HCT116 (cell line): ENCODE measurements around the gene APBA2. TPM values are rescaled to one million over a fixed set of nuclear protein-coding genes. Genes with fewer than 3 reads are reported as not detected.

Source experiments
- ATAC-seq: fragments of 200-7000 bp; cut with Tn5 transposase; 2 replicates; pipeline ENCODE4 v1.9.1; 2020; ENCODE audit warnings: mild to moderate bottlenecking, moderate library complexity
- BruUV-seq: library from RNA; stranded (reverse); fragments of 400-500 nt; replicated peaks from 2 replicates; lab custom pipeline; 2021; lab: Mats Ljungman, UMichigan
- CTCF ChIA-PET: fragments of 300-600 bp; sonication (Branson Sonifier 250); formaldehyde crosslinking; loops from one replicate; lab custom pipeline; 2021; ENCODE audit warnings: antibody characterized with exemption; lab: Charles Lee
- POLR2A ChIA-PET: fragments of 300-600, 350-600 bp; sonication (Branson Sonifier 250); formaldehyde crosslinking; loops from one replicate; lab custom pipeline; 2021; ENCODE audit warnings: antibody characterized with exemption; lab: Charles Lee
- RAD21 ChIA-PET, 2 experiments: fragments of 300-600 bp; sonication (Branson Sonifier 250); formaldehyde crosslinking; loops; one replicate each; lab custom pipeline; 2023; ENCODE audit warnings: low total read pairs in 2 of 2; ENCODE audit not compliant: uncharacterized antibody in 2 of 2, unreplicated experiment in 2 of 2, low non-redundant PET in 1 of 2; lab: Charles Lee
- DNase-seq: peaks from one replicate; pipeline ENCODE4 v3.0.0-alpha.2; 2010; ENCODE audit warnings: low read depth, low spot score
- H2AFZ ChIP-seq: fragments of 200-600 bp; shearing (Covaris generic), sonication (generic); 2 replicates; pipeline ENCODE4 v1.6.1; 2017; ENCODE audit warnings: low read depth, mixed run types, mixed read lengths, antibody characterized with exemption, low read length; ENCODE audit not compliant: poor library complexity, severe bottlenecking
- H3K27ac ChIP-seq: 2 replicates; pipeline ENCODE4 v1.5.1; 2012; ENCODE audit warnings: low read depth, low read length
- H3K27me3 ChIP-seq: fragments of 200-600 bp; sonication (generic); 2 replicates; pipeline ENCODE4 v1.6.1; 2016; ENCODE audit warnings: mixed run types, low read length, mixed read lengths; ENCODE audit not compliant: insufficient read depth
- H3K36me3 ChIP-seq, 2 experiments: fragments of 200-500 bp in 1 of 2; fragments of 200-600 bp in 1 of 2; sonication (Bioruptor generic) in 1 of 2; sonication (generic) in 1 of 2; 2 replicates each; pipeline versions ENCODE4 v1.5.1 to v1.6.1; 2014 to 2016; ENCODE audit warnings: low read length in 2 of 2, inconsistent platforms in 1 of 2, mixed read lengths in 1 of 2, mixed run types in 1 of 2; ENCODE audit not compliant: insufficient read depth in 2 of 2, control insufficient read depth in 1 of 2
- H3K4me1 ChIP-seq, 2 experiments: fragments of 200-600 bp in 1 of 2; sonication (generic) in 1 of 2; 2 replicates each; pipeline versions ENCODE4 v1.5.1 to v1.6.1; 2012 to 2017; ENCODE audit warnings: low read length in 2 of 2, inconsistent platforms in 1 of 2, mild to moderate bottlenecking in 1 of 2, mixed read lengths in 1 of 2, mixed run types in 1 of 2, moderate library complexity in 1 of 2; ENCODE audit not compliant: insufficient read depth in 2 of 2, control insufficient read depth in 1 of 2
- H3K4me2 ChIP-seq: fragments of 200-600 bp; sonication (generic); 2 replicates; pipeline ENCODE4 v1.6.1; 2017; ENCODE audit warnings: mixed run types, low read length, mixed read lengths
- H3K4me3 ChIP-seq, 2 experiments: fragments of 200-600 bp in 1 of 2; sonication (generic) in 1 of 2; replicated peaks in 1 of 2; 2 replicates each; pipeline ENCODE4 v1.5.1; 2011 to 2016; ENCODE audit warnings: low read length in 2 of 2, control low read depth in 1 of 2, low read depth in 1 of 2, mild to moderate bottlenecking in 1 of 2, mixed read lengths in 1 of 2, mixed run types in 1 of 2
- H3K79me2 ChIP-seq: fragments of 200-600 bp; sonication (generic); 2 replicates; pipeline ENCODE4 v1.6.1; 2017; ENCODE audit warnings: mild to moderate bottlenecking, mixed run types, low read length, moderate library complexity, mixed read lengths; ENCODE audit not compliant: insufficient read depth
- H3K9ac ChIP-seq: fragments of 200-600 bp; sonication (generic); 2 replicates; pipeline ENCODE4 v1.6.1; 2016; ENCODE audit warnings: low read length, mixed read lengths
- H3K9me2 ChIP-seq: fragments of 200-600 bp; sonication (generic), shearing (Covaris generic); 2 replicates; pipeline ENCODE4 v1.6.1; 2017; ENCODE audit warnings: mixed run types, mild to moderate bottlenecking, moderate library complexity; ENCODE audit not compliant: insufficient read depth
- H3K9me3 ChIP-seq, 2 experiments: fragments of 200-500 bp in 1 of 2; fragments of 200-600 bp in 1 of 2; sonication (Bioruptor generic) in 1 of 2; sonication (generic) in 1 of 2; 2 replicates each; pipeline ENCODE4 v1.6.1; 2014 to 2017; ENCODE audit warnings: low read length in 2 of 2, mixed read lengths in 2 of 2, inconsistent platforms in 1 of 2, low read depth in 1 of 2, mild to moderate bottlenecking in 1 of 2, mixed run types in 1 of 2, moderate library complexity in 1 of 2; ENCODE audit not compliant: control insufficient read depth in 1 of 2, insufficient read depth in 1 of 2
- H4K20me1 ChIP-seq: fragments of 200-600 bp; sonication (generic), shearing (Covaris generic); 2 replicates; pipeline ENCODE4 v1.6.1; 2017; ENCODE audit warnings: mixed run types, mild to moderate bottlenecking, moderate library complexity; ENCODE audit not compliant: insufficient read depth
- ATF3 ChIP-seq: IDR thresholded peaks from 2 replicates; pipeline ENCODE4 v1.6.1; 2012
- CEBPB ChIP-seq: IDR thresholded peaks from 2 replicates; pipeline ENCODE4 v1.6.1; 2012; ENCODE audit warnings: low read depth
- CTCF ChIP-seq, 3 experiments: fragments of 200-600 bp in 1 of 3; sonication (generic) in 1 of 3; IDR thresholded peaks in 2 of 3; conservative IDR thresholded peaks in 1 of 3; 2 replicates each; pipeline ENCODE4 v1.5.1; 2012 to 2017; ENCODE audit warnings: low read depth in 2 of 3, low read length in 2 of 3, antibody characterized with exemption in 1 of 3, borderline replicate concordance in 1 of 3, control low read depth in 1 of 3, mild to moderate bottlenecking in 1 of 3, mixed read lengths in 1 of 3, mixed run types in 1 of 3, moderate library complexity in 1 of 3; ENCODE audit not compliant: insufficient read depth in 1 of 3
- EGR1 ChIP-seq: IDR thresholded peaks from 2 replicates; pipeline ENCODE4 v1.6.1; 2012; ENCODE audit warnings: low read depth
- ELF1 ChIP-seq: IDR thresholded peaks from 2 replicates; pipeline ENCODE4 v1.6.1; 2012; ENCODE audit warnings: low read depth, borderline replicate concordance
- EZH2 ChIP-seq: fragments of 200-600 bp; sonication (generic); IDR thresholded peaks from 2 replicates; pipeline ENCODE4 v1.6.1; 2017; ENCODE audit warnings: antibody characterized with exemption, mixed run types
- EZH2phosphoT487 ChIP-seq: fragments of 200-600 bp; IDR thresholded peaks from 2 replicates; pipeline ENCODE4 v1.6.1; 2018; ENCODE audit warnings: antibody characterized with exemption, borderline replicate concordance
- FOSL1 ChIP-seq: IDR thresholded peaks from 2 replicates; pipeline ENCODE4 v1.6.1; 2012; ENCODE audit warnings: low read depth
- SIN3A ChIP-seq: IDR thresholded peaks from 2 replicates; pipeline ENCODE4 v1.6.1; 2012; ENCODE audit warnings: low read depth
- ZFX ChIP-seq: fragments of 450-650 bp; IDR thresholded peaks from 2 replicates; pipeline ENCODE4 v1.6.1; 2017
- ZNF274 ChIP-seq: fragments of 200-500 bp; sonication (Bioruptor generic); IDR thresholded peaks from 2 replicates; pipeline ENCODE4 v1.6.1; 2014; ENCODE audit warnings: mild to moderate bottlenecking, low read depth, low read length, inconsistent platforms
- intact Hi-C: fragments of 100-400 bp; cut with micrococcal nuclease; formaldehyde crosslinking; loops from 2 replicates; pipeline ENCODE4 v1.10.0; 2022
- total RNA-seq: library from RNA; stranded (reverse); gene quantifications from one replicate; pipeline ENCODE4 v1.2.1, GENCODE V29; 2021; ENCODE audit not compliant: unreplicated experiment

The APBA2 gene
- total RNA-seq, 1 experiment from 2014 or later, result 0.47 TPM

DNA sequence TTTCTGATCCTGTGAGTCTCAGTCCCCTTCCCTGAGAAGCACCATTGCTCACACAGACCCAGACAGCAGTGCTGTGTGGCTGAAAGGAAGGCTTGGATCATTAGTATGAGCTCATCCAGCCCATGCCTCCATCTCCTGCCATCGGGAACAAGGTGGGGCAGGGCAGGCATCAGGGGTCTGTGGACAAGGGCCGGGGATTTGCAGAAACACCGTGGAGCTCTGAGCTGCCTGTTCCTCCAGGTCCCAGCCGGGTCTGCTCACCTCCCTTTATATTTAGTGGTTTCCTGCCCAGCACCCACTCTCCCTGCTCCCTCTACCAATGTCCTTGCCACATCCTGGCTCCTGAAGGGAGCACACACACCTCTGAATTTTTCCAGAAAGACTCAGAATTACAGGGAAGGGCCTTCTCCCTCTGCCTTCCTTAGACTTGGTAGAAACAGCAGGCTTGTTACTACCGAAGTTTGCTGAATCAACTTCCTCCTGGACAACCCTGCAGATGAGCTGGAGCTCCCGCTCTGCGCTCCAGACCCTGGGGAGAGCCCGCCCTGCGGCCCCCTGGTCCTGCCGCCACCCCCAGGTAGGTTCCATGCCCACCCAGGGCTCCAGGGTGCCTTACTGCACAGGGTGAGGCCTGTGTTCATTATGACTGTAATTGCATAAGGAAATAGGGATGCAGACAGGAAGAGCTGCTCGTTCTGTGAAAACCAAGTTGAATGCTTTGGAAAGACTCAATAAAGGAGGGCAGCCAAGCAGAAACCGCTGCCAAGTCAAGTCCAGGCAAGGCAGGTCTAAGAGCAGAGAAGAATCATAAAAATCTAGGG lies 255.7 kb downstream of the APBA2 start:
- no peak overlapping the region for H3K27ac ChIP-seq
- intact Hi-C loops, result loop anchor here (10.0 kb wide), 1 partner anchor 263 kb away; no protein-coding TSS in a partner anchor
- no peaks in the 10 kb centered on the region for H3K36me3 ChIP-seq
- no TSS peak for BruUV-seq
- H4K20me1 ChIP-seq, result no peaks in the 10 kb centered on the region
- no peak overlapping the region for H3K4me2 ChIP-seq
- POLR2A ChIA-PET, result no interaction called here
- H2AFZ ChIP-seq, result no peak overlapping the region
- no peak overlapping the region for H3K4me3 ChIP-seq
- H3K9ac ChIP-seq, result no peak overlapping the region
- H3K27me3 ChIP-seq, result peaks cover 20% of the 10 kb centered on the region; the same call in 1 of the 2 replicates
- peaks cover 2 to 8% of the 10 kb centered on the region in 2 experiments; a peak in 1 of 4 replicates for H3K4me1 ChIP-seq
- CTCF ChIA-PET, result no interaction called here
- no peaks in the 10 kb centered on the region for H3K9me3 ChIP-seq
- ATAC-seq, result no peak
- no peak for DNase-seq
- TF ChIP-seq EZH2phosphoT487 (no peak), CEBPB (no peak), ZNF274 (no peak), SIN3A (no peak), ATF3 (no peak)
- H3K9me2 ChIP-seq, result no peaks in the 10 kb centered on the region
- RAD21 ChIA-PET, result no interaction called here
- H3K79me2 ChIP-seq, result no peaks in the 10 kb centered on the region

- Histone ChIP-seq H3K9me2 (no peaks in the 10 kb centered on the region), H4K20me1 (no peaks in the 10 kb centered on the region), H3K4me1 (peaks cover 2 to 8% of the 10 kb centered on the region in 2 experiments; a peak in 1 of 4 replicates), H3K4me3 (no peak overlapping the region), H3K27ac (no peak overlapping the region), H3K27me3 (peaks cover 20% of the 10 kb centered on the region; the same call in 1 of the 2 replicates), H3K9ac (no peak overlapping the region), H2AFZ (no peak overlapping the region), H3K9me3 (no peaks in the 10 kb centered on the region), H3K4me2 (no peak overlapping the region), H3K36me3 (no peaks in the 10 kb centered on the region), H3K79me2 (no peaks in the 10 kb centered on the region)
- ATAC-seq, result no peak
- DNase-seq, result no peak
- ChIA-PET RAD21 (no interaction called here), POLR2A (no interaction called here), CTCF (no interaction called here)
- intact Hi-C loops, result loop anchor here (10.0 kb wide), 1 partner anchor 263 kb away; no protein-coding TSS in a partner anchor
- no TSS peak for BruUV-seq
- TF ChIP-seq CTCF (IDR thresholded peaks at IDR 0.05 in 2 of 3, conservative IDR thresholded peaks at IDR 0.05 in 1 of 3; ENCODE audit: borderline replicate concordance in 1 of 3, insufficient read depth in 1 of 3, low read depth in 2 of 3, low read length in 2 of 3) (no peak), ZFX (no peak), EGR1 (no peak), ZNF274 (no peak), EZH2 (no peak), SIN3A (no peak), ELF1 (no peak), CEBPB (no peak), FOSL1 (no peak), ATF3 (no peak), EZH2phosphoT487 (no peak)
These were observed 256.5 kb downstream of the APBA2 start for GRCh38 chr15:29142129-29142747.
